GM19467 (cell line): Measurements from ENCODE around the gene PRSS33.

Experiments used
- ATAC-seq: cut with Tn5 transposase; IDR thresholded peaks from one replicate; pipeline ENCODE4 v1.9.1; 2021; ENCODE audit warnings: mild to moderate bottlenecking, moderate library complexity; ENCODE audit not compliant: unreplicated experiment

The PRSS33 gene, protein sequence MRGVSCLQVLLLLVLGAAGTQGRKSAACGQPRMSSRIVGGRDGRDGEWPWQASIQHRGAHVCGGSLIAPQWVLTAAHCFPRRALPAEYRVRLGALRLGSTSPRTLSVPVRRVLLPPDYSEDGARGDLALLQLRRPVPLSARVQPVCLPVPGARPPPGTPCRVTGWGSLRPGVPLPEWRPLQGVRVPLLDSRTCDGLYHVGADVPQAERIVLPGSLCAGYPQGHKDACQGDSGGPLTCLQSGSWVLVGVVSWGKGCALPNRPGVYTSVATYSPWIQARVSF

DNA sequence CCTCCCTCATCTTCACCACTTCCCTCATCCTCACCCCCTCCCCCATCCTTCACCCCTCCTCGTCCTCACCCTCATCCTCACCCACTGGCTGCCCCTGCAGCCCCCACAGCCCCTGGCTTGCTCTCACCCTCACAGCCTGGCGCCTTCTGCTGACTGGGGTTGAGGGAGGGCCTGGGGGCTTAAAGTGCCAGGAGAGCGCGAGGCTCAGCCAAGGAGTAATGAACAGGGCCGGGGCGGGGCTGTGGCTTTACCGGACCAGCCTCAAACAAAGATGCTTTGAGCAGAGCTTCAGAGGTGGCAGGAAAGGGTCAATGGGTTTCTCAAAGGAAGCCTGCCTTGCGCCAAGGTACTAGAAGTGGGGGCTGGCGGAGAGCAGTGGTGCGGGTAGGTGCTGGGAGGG lies at the start of gene PRSS33:
PRSS33 (minus strand) TSS at position 155 of the 400 bp plus-strand sequence. CDS start 1,013 bp downstream, outside the sequence.
- ATAC-seq = no peak

DNA sequence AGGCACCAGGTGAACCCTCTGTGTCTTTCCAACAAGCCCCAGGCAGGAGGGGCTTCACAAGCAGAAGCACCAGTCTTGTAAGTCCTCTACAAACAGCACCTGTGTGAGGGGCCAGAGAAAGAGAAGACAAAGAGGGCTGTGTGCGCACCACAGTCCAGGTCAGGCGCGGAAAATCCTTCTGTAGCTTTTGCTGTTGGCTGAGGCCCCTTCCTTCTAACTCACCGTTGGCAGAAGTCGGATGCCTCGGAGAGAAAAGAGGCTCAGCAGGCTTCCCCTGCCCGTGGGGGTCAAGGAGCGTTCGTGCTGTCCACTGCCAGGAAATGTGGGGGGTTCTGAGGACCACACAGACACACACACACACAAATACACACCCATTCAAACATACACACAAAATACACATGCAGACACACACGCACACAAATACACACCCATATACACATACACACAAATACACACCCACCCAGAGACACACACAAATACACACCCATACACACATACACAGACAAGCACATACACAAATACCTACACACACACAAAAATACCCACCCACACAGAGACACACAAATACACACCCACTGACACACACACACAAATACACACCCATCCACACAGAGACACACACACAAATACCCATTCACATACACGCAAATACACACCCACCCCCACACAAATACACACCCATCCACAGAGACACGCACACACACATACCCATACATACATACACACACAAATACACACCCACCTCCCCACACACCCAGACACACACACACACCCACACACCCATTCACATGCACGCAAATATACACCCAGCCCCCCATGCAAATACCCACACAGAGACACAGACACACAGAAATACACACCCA lies 49.5 kb upstream of the PRSS33 start:
- ATAC-seq = no peak

DNA sequence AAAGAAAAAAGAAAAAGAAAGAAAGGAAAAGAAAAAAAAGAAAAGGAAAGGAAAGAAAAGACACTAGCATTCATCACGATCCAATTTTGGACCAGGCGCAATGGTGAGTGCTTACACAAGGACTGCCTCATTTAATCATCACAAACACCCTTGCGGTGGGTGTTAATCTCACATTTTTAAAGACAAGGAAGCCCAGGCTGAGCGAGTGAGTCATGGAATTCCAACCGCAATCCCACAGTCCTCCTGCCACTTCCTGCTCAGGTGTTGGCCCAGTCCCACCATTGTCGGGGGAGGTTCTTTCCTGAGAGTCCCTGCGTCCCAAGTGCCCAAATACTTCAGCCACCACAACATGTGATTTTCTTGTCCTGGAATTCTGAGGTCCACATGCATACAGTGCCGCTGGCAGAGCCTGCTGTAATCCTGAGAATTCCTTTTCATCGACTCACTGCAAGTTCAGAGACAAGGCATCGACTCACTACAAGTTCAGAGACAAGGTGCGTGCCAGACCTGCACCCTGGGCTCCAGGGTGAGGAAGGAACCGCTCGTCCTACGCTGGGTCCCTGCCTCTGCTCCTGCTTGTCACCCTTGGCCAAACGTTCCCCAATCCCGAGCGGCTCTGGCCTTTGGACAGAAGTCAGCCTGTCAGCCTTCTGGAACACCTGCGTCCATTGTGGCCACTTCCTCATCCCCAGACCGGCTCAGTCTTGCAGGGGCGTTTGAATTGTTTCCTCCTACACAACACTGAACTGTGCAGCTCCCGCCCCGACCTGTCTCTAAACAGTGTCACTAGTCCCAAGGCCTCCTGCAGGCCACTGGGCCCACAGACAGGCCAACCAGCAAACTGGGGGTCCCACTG lies 48.5 kb upstream of the PRSS33 start:
- no peak for ATAC-seq

DNA sequence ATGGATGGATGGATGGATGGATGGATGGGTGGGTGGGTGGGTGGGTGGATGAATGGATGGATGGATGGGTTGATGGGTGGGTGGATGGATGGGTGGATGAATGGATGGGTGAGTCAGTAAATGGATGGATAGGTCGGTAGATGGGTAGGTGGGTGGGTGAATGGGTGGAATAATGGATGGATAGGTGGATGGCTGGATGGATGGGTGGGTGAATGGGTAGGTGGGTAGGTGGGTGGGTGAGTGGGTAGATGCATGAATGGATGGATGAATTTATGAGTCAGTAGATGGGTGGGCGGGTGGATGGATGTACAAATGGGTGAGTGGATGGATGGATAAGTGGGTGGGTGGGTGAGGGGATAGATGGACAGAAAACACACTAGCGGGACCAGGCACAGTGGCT lies 47.6 kb upstream of the PRSS33 start:
- no peak for ATAC-seq

DNA sequence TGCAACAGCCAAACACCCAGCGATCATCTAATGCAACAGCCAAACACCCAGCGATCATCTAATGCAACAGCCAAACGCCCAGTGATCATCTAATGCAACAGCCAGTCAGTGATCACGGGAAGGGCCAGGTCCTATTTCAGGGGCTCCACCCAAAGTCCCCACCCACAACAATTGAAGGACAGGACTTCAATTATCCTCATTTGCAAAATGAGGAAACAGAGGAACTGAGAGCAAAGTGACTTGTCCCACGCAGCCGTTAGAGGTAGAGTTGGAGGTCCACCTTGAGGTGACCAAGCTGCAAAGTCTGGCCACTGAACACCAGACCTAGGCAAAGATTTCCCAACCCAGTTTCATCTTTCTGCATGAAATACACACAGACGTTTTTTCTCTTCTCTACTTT lies 46.4 kb upstream of the PRSS33 start:
- ATAC-seq = no peak

DNA sequence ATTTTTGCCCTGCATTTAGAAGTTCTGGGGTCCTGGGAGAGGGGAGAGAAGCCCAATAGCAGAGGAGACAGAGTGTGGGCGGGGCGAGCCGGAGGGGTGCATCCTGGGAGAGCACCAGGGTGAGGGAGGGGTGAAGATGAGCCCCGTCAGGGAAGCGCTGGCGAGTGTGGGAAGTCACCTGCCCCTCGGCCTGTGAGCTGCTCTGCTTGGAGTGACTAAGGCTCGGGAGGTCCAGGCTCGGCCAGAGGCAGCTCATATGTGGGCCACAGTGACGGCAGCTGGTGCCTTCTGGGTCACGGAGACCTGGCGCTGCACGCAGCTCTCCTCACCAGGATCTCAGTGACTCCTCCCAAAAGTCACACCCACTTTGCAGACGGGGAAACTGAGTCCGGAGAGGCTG lies 43.8 kb upstream of the PRSS33 start:
- no peak for ATAC-seq

DNA sequence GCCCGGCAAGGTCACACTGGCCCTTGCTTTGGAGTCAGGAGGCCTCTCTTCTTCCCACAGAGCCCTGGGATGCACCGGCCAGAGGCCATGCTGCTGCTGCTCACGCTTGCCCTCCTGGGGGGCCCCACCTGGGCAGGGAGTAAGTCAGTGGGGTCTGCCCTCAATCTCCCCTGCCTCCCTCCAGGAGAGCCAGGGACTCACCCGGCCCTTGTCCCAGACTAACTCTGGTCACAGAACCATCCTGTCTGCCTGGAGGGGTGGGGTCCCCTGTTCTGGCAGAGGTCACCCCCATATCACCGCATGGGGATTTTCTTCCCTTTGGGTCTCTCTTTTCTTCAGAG lies 43.0 kb upstream of the PRSS33 start:
- no peak for ATAC-seq

DNA sequence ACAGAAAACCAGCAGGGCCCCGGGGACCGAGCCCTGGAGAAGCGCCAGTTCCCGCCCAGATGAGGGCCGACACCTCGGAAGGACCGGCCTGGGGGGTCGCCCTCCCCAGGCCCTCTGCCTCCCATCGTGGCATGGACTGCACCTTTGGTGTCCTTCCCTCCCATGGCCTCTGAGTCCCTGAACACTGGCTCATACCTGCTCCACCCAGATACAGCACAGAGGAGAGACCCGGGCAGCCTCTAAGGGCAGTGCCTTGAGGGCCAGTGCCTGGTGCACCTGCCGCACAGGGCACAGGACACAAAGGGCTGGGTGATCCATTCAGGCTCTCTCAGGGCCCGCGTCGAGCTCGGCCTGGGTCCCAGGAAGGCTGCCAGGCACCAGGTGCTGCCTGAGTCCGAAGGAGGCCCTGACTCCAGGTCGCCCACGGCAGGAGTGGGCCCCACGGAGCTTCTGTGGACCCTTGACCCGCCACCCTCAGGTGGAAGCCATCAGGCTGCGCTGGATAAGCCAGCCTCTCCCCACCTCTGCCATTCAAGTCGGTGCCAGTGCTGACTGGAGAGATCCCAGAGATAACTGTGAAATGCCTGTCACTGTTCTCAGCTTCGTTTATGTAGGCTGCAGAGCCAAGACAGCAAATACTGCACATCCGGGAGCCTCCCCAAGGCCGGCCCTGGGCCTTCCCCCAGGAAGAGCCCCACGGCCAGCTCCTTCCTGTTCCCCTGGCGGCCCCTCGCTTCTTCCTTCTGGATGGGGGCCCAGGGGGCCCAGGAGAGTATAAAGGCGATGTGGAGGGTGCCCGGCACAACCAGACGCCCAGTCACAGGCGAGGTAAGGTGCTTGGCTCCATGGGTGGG lies 42.4 kb upstream of the PRSS33 start, which contains the start of gene ZG16B:
ZG16B (plus strand) TSS at position 803 of the 854 bp plus-strand sequence. CDS start 139 bp downstream, outside the sequence.
- no peak for ATAC-seq

DNA sequence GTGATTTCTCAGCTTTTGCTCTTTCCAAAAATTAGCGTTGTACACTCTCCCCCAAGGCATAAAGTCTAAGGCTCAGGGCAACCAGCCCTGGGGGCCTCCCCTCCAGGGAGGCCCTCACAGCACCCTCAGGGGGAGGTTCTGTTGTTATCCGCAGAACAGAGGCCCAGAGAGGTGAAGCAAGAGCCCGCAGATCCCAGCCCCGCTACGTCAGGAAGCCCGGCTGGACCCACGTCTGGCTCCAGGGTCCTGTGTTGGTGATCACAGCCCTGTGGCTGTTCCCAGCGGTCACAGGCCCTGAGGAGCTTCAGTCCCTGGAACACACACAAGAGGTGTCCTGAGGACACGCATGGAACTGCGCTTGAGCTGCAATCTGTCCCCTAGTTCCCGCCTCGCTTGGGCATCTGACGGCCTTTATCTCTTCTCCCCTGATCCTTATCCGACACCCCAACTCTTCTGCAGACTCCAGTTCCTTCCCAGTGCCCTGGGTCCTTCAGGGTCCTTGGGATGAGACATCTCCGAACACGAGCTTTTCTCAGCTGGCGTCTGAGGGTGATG lies 41.6 kb upstream of the PRSS33 start:
- no peak for ATAC-seq

DNA sequence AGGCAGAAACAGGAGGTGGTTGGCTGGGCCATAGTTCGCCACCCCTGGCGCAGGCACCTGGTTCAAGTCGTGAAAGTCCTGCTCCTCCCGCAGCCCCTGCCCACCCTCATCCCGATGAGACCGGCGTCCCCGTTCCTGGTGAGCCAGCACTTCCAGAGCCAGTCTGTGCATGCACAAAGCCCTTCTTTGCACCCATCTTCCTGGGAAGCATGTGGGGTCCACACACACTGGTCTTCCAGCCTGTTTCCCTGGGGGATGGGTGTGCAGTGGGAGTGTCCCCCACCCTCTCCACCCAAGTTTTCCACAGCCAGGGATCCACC lies 41.1 kb upstream of the PRSS33 start:
- no peak for ATAC-seq

DNA sequence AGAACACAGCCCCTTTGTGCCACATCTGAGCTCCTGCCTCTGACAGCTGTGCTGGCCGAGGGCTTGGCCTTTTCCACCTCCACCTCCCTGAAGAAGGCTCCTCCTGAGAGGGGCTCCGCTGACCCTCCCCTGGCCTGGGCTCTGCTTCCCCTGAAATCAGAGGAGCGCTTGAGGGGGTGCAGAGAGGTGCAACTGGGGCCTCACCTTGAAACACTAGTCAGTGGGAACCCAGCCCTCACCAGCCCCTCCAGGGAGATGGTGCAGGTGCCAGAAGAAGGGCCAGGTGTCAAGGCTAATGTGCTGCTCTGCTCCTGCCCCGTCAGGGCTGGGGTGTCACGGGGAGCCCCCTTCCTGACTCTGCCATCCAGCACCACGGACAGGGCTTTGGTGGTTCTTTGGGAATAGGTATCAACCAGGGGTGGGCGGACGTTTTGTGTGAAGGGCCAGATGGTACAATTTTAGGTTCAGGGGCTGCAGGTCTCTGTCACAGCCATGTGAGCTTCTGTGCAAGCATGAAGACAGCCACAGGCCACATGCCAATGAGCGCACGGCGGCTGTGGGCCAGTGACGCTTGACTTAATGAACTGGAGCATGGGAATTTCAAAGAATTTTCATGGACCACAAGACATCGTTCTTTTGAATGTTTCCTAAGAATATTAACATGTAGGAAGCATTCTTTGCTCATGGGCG lies 40.6 kb upstream of the PRSS33 start:
- ATAC-seq = no peak

DNA sequence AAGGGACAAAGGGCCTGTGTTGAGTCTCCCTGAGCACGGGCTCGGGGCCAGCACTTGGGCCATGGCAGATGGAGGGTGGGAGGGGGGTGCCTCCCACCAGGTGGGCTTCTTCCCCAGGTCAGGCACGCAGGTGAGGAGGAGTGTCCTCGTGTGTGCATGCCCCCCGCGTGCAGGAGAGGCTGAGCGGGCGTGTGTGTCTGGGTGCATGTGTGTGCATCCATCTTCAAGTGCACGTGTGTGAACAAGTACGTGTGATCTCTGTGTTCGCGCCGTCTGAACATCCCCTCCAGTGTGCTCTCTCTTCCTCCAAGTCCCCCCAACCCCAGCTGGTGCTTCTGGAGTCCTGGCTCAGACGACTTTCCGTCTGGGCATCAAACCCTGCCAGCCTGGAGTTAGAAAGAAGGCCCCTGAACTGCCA lies 40.0 kb upstream of the PRSS33 start:
- no peak for ATAC-seq

DNA sequence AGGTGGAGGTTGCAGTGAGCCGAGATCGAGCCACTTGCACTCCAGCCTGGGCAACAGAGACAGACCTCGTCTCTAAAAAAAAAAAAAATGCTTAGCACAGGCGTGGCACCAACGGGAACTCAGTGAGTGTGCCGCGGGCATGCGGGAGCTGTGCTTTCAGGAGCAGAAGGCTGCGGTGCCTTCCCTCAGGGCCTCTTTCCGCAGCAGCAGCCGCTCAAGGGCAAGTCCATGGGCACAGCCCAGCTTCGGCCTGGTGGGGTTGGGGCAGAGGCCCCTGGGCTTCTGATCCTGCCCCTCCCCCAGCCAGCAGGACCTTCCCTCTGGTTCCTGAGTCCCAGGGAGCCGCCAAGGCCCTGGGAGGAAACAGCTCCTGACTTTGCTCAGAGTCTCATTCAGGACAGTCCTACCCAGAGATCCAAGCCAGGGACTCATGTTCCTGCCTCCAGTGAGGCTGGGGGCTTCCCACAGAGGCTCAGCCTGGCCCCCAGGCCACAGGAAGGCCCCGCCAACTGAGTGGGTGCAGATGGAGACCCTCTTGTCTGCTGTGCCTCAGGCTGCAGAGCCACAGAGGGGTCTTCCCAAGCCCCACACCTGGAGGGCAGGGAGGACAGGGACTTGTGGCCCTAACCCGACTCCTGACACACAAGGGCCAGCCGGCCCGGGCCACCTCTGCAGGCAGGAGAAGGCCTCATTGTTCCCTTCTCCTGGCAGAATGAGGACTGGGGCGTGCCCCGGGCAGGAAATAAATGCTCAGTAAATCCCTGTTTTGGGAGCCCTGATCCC lies 39.4 kb upstream of the PRSS33 start:
- no peak for ATAC-seq

DNA sequence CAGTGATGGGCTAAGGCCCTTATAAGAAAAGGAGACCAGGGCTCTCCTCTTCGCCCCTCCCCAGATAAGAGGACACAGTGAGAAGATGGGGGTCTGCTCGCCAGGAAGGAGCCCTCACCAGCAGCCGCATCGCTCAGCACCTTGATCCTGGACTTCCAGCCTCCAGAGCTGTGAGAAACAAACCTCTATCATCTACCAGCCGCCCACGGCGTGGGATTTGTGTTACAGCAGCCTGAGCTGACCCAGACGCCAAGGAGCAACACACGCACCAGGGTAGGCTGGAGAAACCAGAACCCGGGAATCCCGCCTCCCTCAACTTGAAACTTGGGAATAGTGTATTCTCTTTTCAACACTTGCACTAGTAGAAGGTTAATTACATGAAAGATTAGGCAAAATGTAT lies 38.5 kb upstream of the PRSS33 start:
- no peak for ATAC-seq

DNA sequence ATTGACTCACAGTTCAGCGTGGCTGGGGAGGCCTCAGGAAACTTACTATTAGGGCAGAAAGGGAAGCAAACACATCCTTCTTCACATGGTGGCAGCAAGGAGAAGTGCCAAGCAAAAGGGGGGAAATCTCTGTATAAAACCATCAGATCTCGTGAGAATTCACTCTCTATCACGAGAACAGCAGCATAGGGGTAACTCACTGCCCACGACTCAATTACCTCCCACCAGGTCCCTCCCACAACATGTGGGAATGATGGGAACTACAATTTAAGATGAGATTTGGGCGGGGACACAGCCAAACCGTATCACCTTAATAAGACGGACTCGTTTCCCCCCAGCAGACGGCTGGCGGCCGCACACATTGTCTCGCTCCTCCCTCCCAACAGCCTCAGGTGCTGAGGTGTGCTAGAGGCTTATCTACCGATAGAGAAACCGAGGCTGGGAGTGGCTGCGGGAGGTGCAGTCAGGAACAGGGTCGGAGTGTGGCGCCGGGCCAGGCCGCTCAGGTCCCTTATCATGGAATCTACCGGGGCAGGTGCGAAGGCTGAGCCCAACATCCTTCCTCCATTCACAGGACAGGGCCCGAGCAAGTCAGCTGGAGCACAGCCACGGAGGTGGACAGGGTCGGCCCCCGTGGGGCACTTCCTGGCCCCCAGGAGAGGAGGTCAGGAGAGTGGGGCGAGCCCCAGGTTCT lies 37.8 kb upstream of the PRSS33 start:
- no peak for ATAC-seq

DNA sequence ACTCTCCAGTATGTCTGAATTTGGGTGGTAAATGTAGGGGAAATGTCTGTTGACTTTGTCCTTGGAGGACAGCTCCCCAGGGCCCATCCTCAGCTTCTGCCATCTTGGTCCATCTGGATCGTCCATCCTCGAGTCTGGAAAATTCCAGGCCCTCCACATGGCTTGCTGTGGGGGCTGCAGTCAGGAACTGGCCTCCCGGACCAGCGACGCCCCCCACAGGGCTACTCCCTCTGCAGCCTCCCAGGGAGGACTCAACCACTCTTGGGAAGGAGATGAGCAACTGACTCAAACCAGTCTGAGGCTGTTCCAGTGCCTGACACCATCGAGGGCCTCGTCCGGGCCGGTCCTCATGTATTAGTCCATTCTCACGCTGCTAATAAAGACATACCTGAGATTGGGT lies 37.3 kb upstream of the PRSS33 start:
- no peak for ATAC-seq

DNA sequence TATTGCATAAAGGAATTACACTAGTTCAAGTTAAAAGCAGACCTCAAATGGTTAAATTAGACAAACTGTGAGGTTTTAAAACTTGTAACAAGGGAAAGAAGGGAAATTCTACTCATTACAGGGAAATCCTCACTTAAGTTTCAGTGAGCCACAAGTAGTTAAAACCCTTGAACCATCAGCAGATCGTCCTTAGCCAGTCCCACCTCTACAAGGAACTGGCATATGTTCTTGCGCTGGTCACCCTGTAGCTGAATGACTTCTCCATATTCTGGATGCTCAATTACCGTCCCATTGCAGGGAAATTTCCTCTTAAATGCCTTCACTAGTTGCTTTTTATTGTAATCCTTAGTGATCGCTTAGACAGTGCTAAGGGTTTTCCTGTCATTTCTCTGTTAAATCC lies 35.1 kb upstream of the PRSS33 start:
- ATAC-seq = no peak

DNA sequence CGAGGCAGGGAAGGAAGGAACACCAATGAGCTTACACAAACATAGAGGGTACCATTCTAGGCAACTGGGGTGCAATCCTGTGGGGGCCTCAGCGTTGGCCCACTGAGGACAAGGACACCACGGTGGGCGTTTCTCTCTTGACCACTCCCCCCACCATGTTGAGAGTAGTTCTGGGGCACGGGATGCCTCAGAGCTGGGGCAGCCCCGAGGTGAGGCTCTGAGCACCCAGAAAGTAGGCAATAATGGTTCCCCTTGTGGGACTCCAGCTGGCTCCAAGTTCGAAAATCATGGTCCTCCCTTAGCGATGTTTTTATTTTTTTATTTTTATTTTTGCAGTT lies 34.8 kb upstream of the PRSS33 start:
- no peak for ATAC-seq
